ENCODE measurements around the gene MYOM1. TPM values are rescaled to one million over a fixed set of nuclear protein-coding genes. Genes with fewer than 3 reads are reported as not detected.

MYOM1 gene
- total RNA-seq, 1 donor from 2014 or later, result 2.0 TPM

DNA sequence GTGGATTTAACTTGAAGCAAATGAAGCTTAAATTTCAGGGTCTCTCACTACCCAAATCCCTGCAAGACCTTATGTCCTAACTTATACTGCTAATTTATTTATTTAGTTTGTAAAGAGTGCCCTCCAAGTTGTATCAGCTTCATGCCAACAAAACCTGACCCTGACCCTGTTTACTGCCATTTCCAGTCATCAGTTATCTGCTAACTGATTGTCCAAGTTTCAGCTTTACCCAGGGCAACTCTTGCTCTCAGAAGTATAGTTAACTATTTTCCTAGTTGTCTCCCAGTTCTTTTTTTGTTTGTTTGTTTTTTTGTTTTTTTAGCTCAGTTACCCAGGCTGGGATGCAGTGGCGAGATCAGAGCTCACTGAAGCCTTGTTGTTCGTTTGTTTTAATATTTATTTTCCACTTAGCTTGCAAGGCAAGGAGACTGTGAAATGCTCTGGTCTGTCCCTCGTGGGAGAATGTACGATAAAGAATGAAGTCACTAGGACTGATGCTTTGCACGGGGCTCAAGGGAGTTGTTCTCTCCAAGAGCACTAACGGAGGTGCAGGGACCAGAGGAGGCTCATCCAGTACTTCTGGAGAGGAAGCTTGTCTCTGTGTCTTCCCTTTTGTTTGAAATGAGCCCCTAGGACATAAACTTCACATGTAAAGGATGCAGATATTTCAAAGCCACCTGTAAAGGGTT, 35.3 kb downstream of the MYOM1 start:
- H3K36me3 Mint-ChIP-seq, result peaks cover 3% of the 10 kb centered on the region
- TF ChIP-seq, protein P1, sequence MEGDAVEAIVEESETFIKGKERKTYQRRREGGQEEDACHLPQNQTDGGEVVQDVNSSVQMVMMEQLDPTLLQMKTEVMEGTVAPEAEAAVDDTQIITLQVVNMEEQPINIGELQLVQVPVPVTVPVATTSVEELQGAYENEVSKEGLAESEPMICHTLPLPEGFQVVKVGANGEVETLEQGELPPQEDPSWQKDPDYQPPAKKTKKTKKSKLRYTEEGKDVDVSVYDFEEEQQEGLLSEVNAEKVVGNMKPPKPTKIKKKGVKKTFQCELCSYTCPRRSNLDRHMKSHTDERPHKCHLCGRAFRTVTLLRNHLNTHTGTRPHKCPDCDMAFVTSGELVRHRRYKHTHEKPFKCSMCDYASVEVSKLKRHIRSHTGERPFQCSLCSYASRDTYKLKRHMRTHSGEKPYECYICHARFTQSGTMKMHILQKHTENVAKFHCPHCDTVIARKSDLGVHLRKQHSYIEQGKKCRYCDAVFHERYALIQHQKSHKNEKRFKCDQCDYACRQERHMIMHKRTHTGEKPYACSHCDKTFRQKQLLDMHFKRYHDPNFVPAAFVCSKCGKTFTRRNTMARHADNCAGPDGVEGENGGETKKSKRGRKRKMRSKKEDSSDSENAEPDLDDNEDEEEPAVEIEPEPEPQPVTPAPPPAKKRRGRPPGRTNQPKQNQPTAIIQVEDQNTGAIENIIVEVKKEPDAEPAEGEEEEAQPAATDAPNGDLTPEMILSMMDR (conservative IDR thresholded peaks at IDR 0.05), result no peak
- H3K4me3 Mint-ChIP-seq, result no peak overlapping the region
- DNase-seq (ENCODE audit: extremely low spot score, unreplicated experiment), result no peak
- no peak overlapping the region for H3K27ac Mint-ChIP-seq
- no peaks in the 10 kb centered on the region for H3K27me3 Mint-ChIP-seq
- H3K9me3 Mint-ChIP-seq, result no peaks in the 10 kb centered on the region
- H3K4me1 Mint-ChIP-seq (ENCODE audit: unreplicated experiment), result peaks cover 7% of the 10 kb centered on the region

GRCh38 chr18:3183103-3183717, 36.6 kb downstream of the MYOM1 start:
- no peak overlapping the region for H3K27ac Mint-ChIP-seq
- H3K4me3 Mint-ChIP-seq, result no peak overlapping the region
- no peaks in the 10 kb centered on the region for H3K36me3 Mint-ChIP-seq
- no peaks in the 10 kb centered on the region for H3K27me3 Mint-ChIP-seq
- no peak for DNase-seq (ENCODE audit: extremely low spot score, unreplicated experiment)
- no peaks in the 10 kb centered on the region for H3K9me3 Mint-ChIP-seq
- TF ChIP-seq, protein P1 (conservative IDR thresholded peaks at IDR 0.05), result no peak
- H3K4me1 Mint-ChIP-seq (ENCODE audit: unreplicated experiment), result peaks cover 7% of the 10 kb centered on the region

DNA sequence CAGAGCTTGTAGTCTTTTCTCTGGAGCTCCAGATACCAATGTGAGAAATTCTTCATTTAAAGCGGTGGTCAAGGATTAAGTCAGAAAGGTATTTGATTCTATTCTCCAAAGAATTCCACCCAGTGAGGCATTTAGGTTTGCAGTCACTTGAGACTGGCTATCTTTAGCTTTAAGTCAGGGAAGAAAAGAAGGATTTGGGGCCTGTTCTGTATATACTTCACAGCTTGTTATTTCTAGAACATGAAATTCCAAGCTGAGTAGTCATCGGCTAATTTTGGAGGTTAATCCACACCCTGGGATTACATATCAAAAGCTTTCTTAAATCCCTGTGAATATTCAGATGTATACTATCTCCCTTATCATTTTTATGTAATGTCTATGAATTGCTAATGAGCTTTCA, 39.4 kb downstream of the MYOM1 start:
- no peak overlapping the region for H3K27ac Mint-ChIP-seq
- H3K9me3 Mint-ChIP-seq, result no peaks in the 10 kb centered on the region
- H3K4me1 Mint-ChIP-seq (ENCODE audit: unreplicated experiment), result peaks cover 7% of the 10 kb centered on the region
- TF ChIP-seq, protein P1 (conservative IDR thresholded peaks at IDR 0.05), result no peak
- H3K4me3 Mint-ChIP-seq, result no peak overlapping the region
- no peak for DNase-seq (ENCODE audit: extremely low spot score, unreplicated experiment)
- no peaks in the 10 kb centered on the region for H3K36me3 Mint-ChIP-seq
- H3K27me3 Mint-ChIP-seq, result no peaks in the 10 kb centered on the region

DNA sequence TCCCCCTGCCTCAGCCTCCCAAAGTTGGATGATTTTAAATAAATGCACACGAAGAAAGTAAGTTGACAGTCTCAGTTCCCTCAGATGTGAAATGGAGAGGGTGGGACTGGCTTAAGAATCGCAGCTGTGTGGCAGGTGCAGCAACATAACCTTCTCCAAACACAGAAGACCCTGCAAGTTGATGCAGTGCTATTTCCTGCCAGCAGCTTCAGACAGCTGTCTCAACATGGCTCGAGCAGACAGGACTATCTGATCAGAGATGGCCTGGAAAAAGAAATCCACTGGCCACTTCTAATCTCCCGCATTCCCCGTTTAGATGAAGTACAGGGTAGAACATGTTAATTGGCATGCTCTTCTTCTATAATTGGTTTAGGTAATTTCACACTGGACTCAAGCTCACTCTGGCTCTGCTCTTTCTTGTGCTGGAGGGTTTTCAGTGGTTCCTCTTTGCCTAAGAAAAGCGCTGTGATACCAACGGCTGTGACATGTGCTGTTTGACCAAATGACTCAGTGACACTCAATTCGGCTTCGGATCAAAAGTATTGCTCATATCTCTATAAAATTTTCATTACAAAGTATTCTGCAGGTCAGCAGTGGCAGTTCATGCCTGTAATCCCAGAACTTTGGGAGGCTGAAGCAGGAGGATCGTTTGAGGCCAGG, 40.2 kb downstream of the MYOM1 start:
- H3K36me3 Mint-ChIP-seq, result no peaks in the 10 kb centered on the region
- H3K4me3 Mint-ChIP-seq, result no peak overlapping the region
- H3K9me3 Mint-ChIP-seq, result no peaks in the 10 kb centered on the region
- DNase-seq (ENCODE audit: extremely low spot score, unreplicated experiment), result no peak
- TF ChIP-seq, protein P1 (conservative IDR thresholded peaks at IDR 0.05), result no peak
- H3K27me3 Mint-ChIP-seq, result no peaks in the 10 kb centered on the region
- H3K4me1 Mint-ChIP-seq (ENCODE audit: unreplicated experiment), result peaks cover 10% of the 10 kb centered on the region
- no peak overlapping the region for H3K27ac Mint-ChIP-seq

- H3K27ac Mint-ChIP-seq, result no peak overlapping the region
- no peak for DNase-seq (ENCODE audit: extremely low spot score, unreplicated experiment)
- no peaks in the 10 kb centered on the region for H3K27me3 Mint-ChIP-seq
- TF ChIP-seq, protein P1 (conservative IDR thresholded peaks at IDR 0.05), result no peak
- H3K4me1 Mint-ChIP-seq (ENCODE audit: unreplicated experiment), result peaks cover 14% of the 10 kb centered on the region
- H3K9me3 Mint-ChIP-seq, result no peaks in the 10 kb centered on the region
- no peaks in the 10 kb centered on the region for H3K36me3 Mint-ChIP-seq
- H3K4me3 Mint-ChIP-seq, result no peak overlapping the region
These were observed 41.7 kb downstream of the MYOM1 start for GRCh38 chr18:3177902-3178687.
